SK-N-MC (cell line): ENCODE results near the gene RIIAD1.

ENCODE experiments used
- DNase-seq: peaks from one replicate; pipeline ENCODE4 v3.0.0-alpha.2; 2011; ENCODE audit warnings: low read depth, low spot score
- H3K27ac ChIP-seq: fragments of 200-600 bp; sonication (generic); 2 replicates; pipeline ENCODE4 v1.5.1; 2016; ENCODE audit warnings: mixed run types
- H3K36me3 ChIP-seq: fragments of 200-600 bp; sonication (generic); 2 replicates; pipeline ENCODE4 v1.6.1; 2017; ENCODE audit warnings: antibody characterized with exemption, low read length, mixed read lengths; ENCODE audit not compliant: insufficient read depth
- H3K4me3 ChIP-seq: fragments of 200-600 bp; sonication (generic); 2 replicates; pipeline ENCODE4 v1.5.1; 2016
- H3K9ac ChIP-seq: fragments of 200-600 bp; sonication (generic); 2 replicates; pipeline ENCODE4 v1.8.0; 2017; ENCODE audit warnings: mixed run types, mixed read lengths; ENCODE audit not compliant: insufficient read length
- H3K9me3 ChIP-seq: fragments of 200-600 bp; sonication (generic); 2 replicates; pipeline ENCODE4 v1.6.1; 2017; ENCODE audit warnings: low read depth, mild to moderate bottlenecking, antibody characterized with exemption, low read length, moderate library complexity, mixed read lengths
- EZH2 ChIP-seq: fragments of 200-600 bp; sonication (generic); IDR thresholded peaks from one replicate; pipeline ENCODE4 v1.6.1; 2017; ENCODE audit warnings: antibody characterized with exemption
- FOXP2 ChIP-seq: optimal IDR thresholded peaks from 2 replicates; pipeline ENCODE3; 2011; ENCODE audit warnings: mild to moderate bottlenecking, moderate library complexity; ENCODE audit not compliant: insufficient read depth; ENCODE audit errors: extremely low read length, control extremely low read depth
- POLR2AphosphoS5 ChIP-seq: IDR thresholded peaks from 2 replicates; pipeline ENCODE4 v1.6.1; 2012; ENCODE audit warnings: mild to moderate bottlenecking, low read depth, low read length, borderline replicate concordance

RIIAD1 gene

GRCh38 chr1:151777317-151777716, 56.0 kb downstream of the RIIAD1 start:
- H3K36me3 ChIP-seq: no peaks in the 10 kb centered on the region
- no peak overlapping the region for H3K27ac ChIP-seq
- no peak for DNase-seq
- no peaks in the 10 kb centered on the region for H3K9me3 ChIP-seq
- no peak overlapping the region for H3K4me3 ChIP-seq
- no peak overlapping the region for H3K9ac ChIP-seq
- no peak for TF ChIP-seq FOXP2
- no peak for TF ChIP-seq POLR2AphosphoS5
- no peak for TF ChIP-seq EZH2
